Measurements from ENCODE around the gene SAT1.
"Not testable (repeated sequence)": the region's sequence is repeated elsewhere in the genome, so short reads cannot be mapped to it uniquely, and the experiment has no call there.

SAT1 gene

GRCh38 chrX:23782863-23783588 is at the start of gene SAT1:
Gene SAT1 (plus strand): TSS chrX:23783173. CDS start chrX:23783352, 179 bp downstream.
- peak; percentile 94 to 99 for DNase-seq

- no peak for DNase-seq
Observed at GRCh38 chrX:23736030-23736429, 46.9 kb upstream of the SAT1 start.

GRCh38 chrX:23737413-23737812 is 45.6 kb upstream of the SAT1 start:
- DNase-seq: no peak

GRCh38 chrX:23742174-23742696 is 40.7 kb upstream of the SAT1 start:
- peak; percentile 40 to 60 for DNase-seq

- DNase-seq: peak; percentile 86 to 94
Observed at GRCh38 chrX:23742697-23743622, 40.0 kb upstream of the SAT1 start, which contains the start of gene ACOT9. Gene ACOT9 (minus strand): TSS chrX:23743276. CDS start chrX:23743144, 132 bp downstream.

- DNase-seq: not testable (repeated sequence)
Observed at GRCh38 chrX:23743623-23743971, 39.4 kb upstream of the SAT1 start.

GRCh38 chrX:23745786-23746185 is 37.2 kb upstream of the SAT1 start:
- no peak for DNase-seq

- DNase-seq: no peak
Observed at GRCh38 chrX:23749129-23749528, 33.8 kb upstream of the SAT1 start.

- no peak for DNase-seq
Observed at GRCh38 chrX:23749576-23749975, 33.4 kb upstream of the SAT1 start.

GRCh38 chrX:23752740-23753415 is 30.1 kb upstream of the SAT1 start:
- DNase-seq: no peak

GRCh38 chrX:23754664-23755063 is 28.3 kb upstream of the SAT1 start:
- DNase-seq: no peak

- peak; percentile 35 to 78 for DNase-seq
Observed at GRCh38 chrX:23756165-23756564, 26.8 kb upstream of the SAT1 start.

- DNase-seq: peak in 1 of 2 experiments; percentile 38
Observed at GRCh38 chrX:23759821-23760220, 23.2 kb upstream of the SAT1 start.

- DNase-seq: no peak
Observed at GRCh38 chrX:23764188-23764984, 18.6 kb upstream of the SAT1 start.

GRCh38 chrX:23765449-23765848 is 17.5 kb upstream of the SAT1 start:
- no peak for DNase-seq

GRCh38 chrX:23765868-23766267 is 17.1 kb upstream of the SAT1 start:
- no peak for DNase-seq

GRCh38 chrX:23766650-23767551 is 16.1 kb upstream of the SAT1 start:
- no peak for DNase-seq

- no peak for DNase-seq
Observed at GRCh38 chrX:23770142-23770541, 12.8 kb upstream of the SAT1 start.

- DNase-seq: not testable (repeated sequence)
Observed at GRCh38 chrX:23771086-23771485, 11.9 kb upstream of the SAT1 start.

GRCh38 chrX:23773601-23774175 is 9.3 kb upstream of the SAT1 start:
- DNase-seq: no peak

- no peak for DNase-seq
Observed at GRCh38 chrX:23776363-23776762, 6.6 kb upstream of the SAT1 start.
